IMR-90 (cell line): ENCODE results near the gene CUBN. TPM values are rescaled to one million over a fixed set of nuclear protein-coding genes. Genes with fewer than 3 reads are reported as not detected.

Experiments used
- ATAC-seq: fragments of 200-7000 bp; cut with Tn5 transposase; 2 replicates; pipeline ENCODE4 v1.9.1; 2020; ENCODE audit warnings: low read depth, mild to moderate bottlenecking, moderate library complexity
- BruUV-seq: library from RNA; stranded (reverse); fragments of 400-500 nt; replicated peaks from 2 replicates; lab custom pipeline; 2021; lab: Mats Ljungman, UMichigan
- CTCF ChIA-PET: fragments of 300-600 bp; formaldehyde crosslinking; extraction: SDS; loops from one replicate; lab custom pipeline; 2021; ENCODE audit warnings: antibody characterized with exemption; lab: Yijun Ruan, JAX
- POLR2A ChIA-PET: fragments of 300-600 bp; sonication (Branson Sonifier 250); formaldehyde crosslinking; loops from one replicate; lab custom pipeline; 2022; ENCODE audit warnings: antibody characterized with exemption; ENCODE audit not compliant: unreplicated experiment; lab: Charles Lee
- DNase-seq: peaks from one replicate; pipeline ENCODE4 v3.0.0; 2013
- H2AFZ ChIP-seq: replicated peaks from 2 replicates; pipeline ENCODE3; 2013; ENCODE audit warnings: low read length, mild to moderate bottlenecking; ENCODE audit not compliant: poor library complexity
- H2AK5ac ChIP-seq: 2 replicates; pipeline ENCODE4 v1.6.1; 2013; ENCODE audit warnings: low read depth, low read length, inconsistent platforms
- H2AK9ac ChIP-seq: replicated peaks from 2 replicates; pipeline ENCODE3; 2013; ENCODE audit warnings: mild to moderate bottlenecking, low read depth, low read length, moderate library complexity; ENCODE audit not compliant: poor library complexity
- H2BK120ac ChIP-seq: 2 replicates; pipeline ENCODE4 v1.6.1; 2013; ENCODE audit warnings: low read depth, low read length, inconsistent platforms
- H2BK15ac ChIP-seq: 3 replicates; pipeline ENCODE4 v1.6.1; 2013; ENCODE audit warnings: low read depth, low read length, inconsistent platforms
- H2BK20ac ChIP-seq: 2 replicates; pipeline ENCODE4 v1.6.1; 2013; ENCODE audit warnings: low read depth, mild to moderate bottlenecking, inconsistent platforms, low read length, moderate library complexity
- H2BK5ac ChIP-seq: 2 replicates; pipeline ENCODE4 v1.6.1; 2013; ENCODE audit warnings: mild to moderate bottlenecking, low read depth, low read length, inconsistent platforms; ENCODE audit not compliant: poor library complexity, severe bottlenecking
- H3K14ac ChIP-seq: replicated peaks from 2 replicates; pipeline ENCODE4 v1.6.1; 2013; ENCODE audit warnings: low read depth, low read length, inconsistent platforms
- H3K18ac ChIP-seq: 2 replicates; pipeline ENCODE4 v1.6.1; 2013; ENCODE audit warnings: low read depth, low read length, control low read depth
- H3K23ac ChIP-seq: 2 replicates; pipeline ENCODE4 v1.6.1; 2013; ENCODE audit warnings: low read depth, low read length, inconsistent platforms
- H3K27ac ChIP-seq: 2 replicates; pipeline ENCODE4 v1.5.1; 2013; ENCODE audit warnings: mild to moderate bottlenecking, control low read depth, low read length; ENCODE audit not compliant: insufficient read depth
- H3K27me3 ChIP-seq: 2 replicates; pipeline ENCODE4 v1.6.1; 2013; ENCODE audit warnings: low read length; ENCODE audit not compliant: control insufficient read depth, insufficient read depth
- H3K36me3 ChIP-seq: 2 replicates; pipeline ENCODE4 v1.6.1; 2013; ENCODE audit warnings: low read length, mixed read lengths; ENCODE audit not compliant: control insufficient read depth, insufficient read depth
- H3K4ac ChIP-seq: 2 replicates; pipeline ENCODE4 v1.6.1; 2013; ENCODE audit warnings: low read depth, low read length, inconsistent platforms
- H3K4me1 ChIP-seq: 2 replicates; pipeline ENCODE4 v1.6.1; 2013; ENCODE audit warnings: low read length, mixed read lengths; ENCODE audit not compliant: control insufficient read depth, insufficient read depth
- H3K4me2 ChIP-seq: 2 replicates; pipeline ENCODE4 v1.6.1; 2013; ENCODE audit warnings: low read depth, mild to moderate bottlenecking, control low read depth, low read length, moderate library complexity
- H3K4me3 ChIP-seq: 2 replicates; pipeline ENCODE4 v1.5.1; 2013; ENCODE audit warnings: low read depth, mild to moderate bottlenecking, control low read depth, low read length, moderate library complexity; ENCODE audit not compliant: insufficient read depth
- H3K56ac ChIP-seq: 2 replicates; pipeline ENCODE4 v1.6.1; 2013; ENCODE audit warnings: low read length, inconsistent platforms; ENCODE audit not compliant: insufficient read depth; ENCODE audit errors: extremely low read depth
- H3K79me1 ChIP-seq, 2 experiments: 2 replicates each; pipeline ENCODE4 v1.6.1; 2013; ENCODE audit warnings: low read length in 2 of 2, inconsistent platforms in 1 of 2, low read depth in 1 of 2
- H3K9ac ChIP-seq: 2 replicates; pipeline ENCODE4 v1.6.1; 2013; ENCODE audit warnings: low read depth, low read length, control low read depth
- H3K9me1 ChIP-seq: 2 replicates; pipeline ENCODE4 v1.6.1; 2013; ENCODE audit warnings: low read length, inconsistent platforms; ENCODE audit not compliant: insufficient read depth
- H3K9me3 ChIP-seq: 2 replicates; pipeline ENCODE4 v1.6.1; 2013; ENCODE audit warnings: low read length; ENCODE audit not compliant: control insufficient read depth, insufficient read depth
- H4K20me1 ChIP-seq: 2 replicates; pipeline ENCODE4 v1.6.1; 2013; ENCODE audit warnings: low read length, inconsistent platforms; ENCODE audit not compliant: insufficient read depth
- H4K5ac ChIP-seq: 2 replicates; pipeline ENCODE4 v1.6.1; 2013; ENCODE audit warnings: mild to moderate bottlenecking, low read depth, low read length, control low read depth
- H4K8ac ChIP-seq, 2 experiments: 2 replicates each; pipeline ENCODE4 v1.6.1; 2013; ENCODE audit warnings: low read depth in 2 of 2, low read length in 2 of 2, control low read depth in 1 of 2, inconsistent platforms in 1 of 2
- H4K91ac ChIP-seq: 2 replicates; pipeline ENCODE4 v1.6.1; 2013; ENCODE audit warnings: low read depth, low read length, inconsistent platforms; ENCODE audit not compliant: insufficient read depth
- FOS ChIP-seq: fragments of 150-350 bp; IDR thresholded peaks from 2 replicates; pipeline ENCODE4 v1.6.1; 2016; ENCODE audit warnings: low read depth, low read length
- POLR2A ChIP-seq: IDR thresholded peaks from 2 replicates; pipeline ENCODE4 v1.6.1; 2012; ENCODE audit warnings: mild to moderate bottlenecking, low read depth, low read length
- RAD21 ChIP-seq: IDR thresholded peaks from 2 replicates; pipeline ENCODE4 v1.6.1; 2012; ENCODE audit warnings: low read length, improper control_type of control experiment
- dilution Hi-C: fragments of 300-500 bp; cut with HindIII; formaldehyde crosslinking; loops from one replicate; pipeline ENCODE4 v1.14.3; 2018; ENCODE audit warnings: low sequenced_read_pairs; ENCODE audit not compliant: unreplicated experiment
- in situ Hi-C: fragments of 300-500 bp; cut with MboI; formaldehyde crosslinking; loops from 3 replicates; pipeline ENCODE4 v1.14.3; 2019; ENCODE audit warnings: low sequenced_read_pairs, inconsistent platforms, mixed read lengths
- intact Hi-C: fragments of 100-400 bp; cut with micrococcal nuclease; formaldehyde crosslinking; loops from 2 replicates; pipeline ENCODE4 v1.10.0; 2022
- polyA plus RNA-seq, 3 experiments: library from polyadenylated mRNA; depleted of rRNA; stranded (reverse); fragments of >200 nt; gene quantifications; 2 replicates each; pipeline ENCODE4 v1.2.3, GENCODE V29; 2012; ENCODE audit warnings: low replicate concordance in 1 of 3
- total RNA-seq: library from RNA; depleted of rRNA; stranded (reverse); fragments of >200 nt; gene quantifications from 2 replicates; pipeline ENCODE4 v1.2.3, GENCODE V29; 2012

CUBN gene
- total and polyA plus RNA-seq, 2 of the 4 experiments (the other 2 are of a cell fraction): 0.19 to 0.54 TPM

DNA sequence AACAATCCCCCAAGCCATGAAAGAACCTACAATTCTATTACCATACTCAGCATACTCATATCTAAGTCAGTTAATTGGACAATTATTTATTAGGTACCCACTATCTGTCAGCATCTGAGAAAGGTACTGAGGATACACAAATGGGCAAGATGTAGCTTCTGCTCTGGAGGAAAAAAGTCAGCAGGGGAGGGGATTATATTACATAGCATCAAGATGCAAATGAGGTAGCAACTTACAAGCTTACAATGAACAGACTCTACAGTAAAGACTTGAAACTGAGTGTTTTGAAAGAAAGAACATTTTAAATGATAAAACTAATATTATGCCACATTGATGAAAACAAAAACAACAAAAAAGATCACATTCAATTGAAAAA is 10.8 kb upstream of the CUBN start:
- Histone ChIP-seq H3K9me3 (no peaks in the 10 kb centered on the region), H3K18ac (no peak overlapping the region), H3K14ac (no peak overlapping the region), H3K79me1 (no peaks in the 10 kb centered on the region), H2BK5ac (no peak overlapping the region), H3K4me1 (no peaks in the 10 kb centered on the region), H3K56ac (no peak overlapping the region), H2AK9ac (no peak overlapping the region), H3K36me3 (no peaks in the 10 kb centered on the region), H3K9me1 (no peaks in the 10 kb centered on the region), H3K27ac (no peak overlapping the region), H4K5ac (no peak overlapping the region), H4K8ac (no peak overlapping the region), H3K27me3 (no peaks in the 10 kb centered on the region), H2AK5ac (no peak overlapping the region), H3K4me3 (no peak overlapping the region), H4K91ac (no peak overlapping the region), H4K20me1 (no peaks in the 10 kb centered on the region), H3K9ac (no peak overlapping the region), H2BK20ac (no peak overlapping the region), H3K4ac (no peak overlapping the region), H2BK15ac (no peak overlapping the region), H2AFZ (no peak overlapping the region), H3K23ac (no peak overlapping the region), H3K4me2 (no peak overlapping the region), H2BK120ac (no peak overlapping the region)
- TF ChIP-seq POLR2A (no peak), RAD21 (no peak), FOS (no peak)
- CTCF ChIA-PET: interaction anchor here (0.7 kb wide), 1 partner anchor 13 kb away, joined by 4 read pairs; no protein-coding TSS in a partner anchor
- in situ Hi-C loops: no loop called here
- dilution Hi-C loops: no loop called here
- intact Hi-C loops: no loop called here
- ATAC-seq (no peak), DNase-seq (no peak)
- no TSS peak for BruUV-seq
- POLR2A ChIA-PET: no interaction called here
